Measurements from ENCODE around the gene TALDO1. TPM values are rescaled to one million over a fixed set of nuclear protein-coding genes. Genes with fewer than 3 reads are reported as not detected.
A peak's percentile ranks its signal among the peaks of the same experiment; 100 is the strongest.

The TALDO1 gene
- total RNA-seq, 6 donors from 2014 or later: 163 to 313 (median 217) TPM

DNA sequence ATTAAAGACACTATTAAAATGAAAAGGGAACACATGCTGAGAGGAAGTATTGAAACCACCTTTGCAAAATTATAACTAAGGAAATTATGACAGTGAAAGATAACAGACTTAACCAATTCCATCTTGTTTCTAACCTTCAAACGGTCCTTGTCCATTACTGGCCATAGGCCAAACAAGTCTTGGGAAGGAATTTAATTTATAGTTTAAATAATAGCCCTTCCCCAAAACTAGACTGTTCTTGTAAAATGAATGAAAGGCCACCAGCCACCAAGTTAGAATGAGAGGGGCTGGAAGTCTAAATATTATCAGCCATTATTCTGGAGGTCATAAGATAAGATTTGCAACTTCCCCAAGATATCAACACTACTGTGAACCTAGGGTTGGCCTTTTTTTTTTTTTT is 1.8 kb upstream of the TALDO1 start:
- H3K27ac ChIP-seq: no peak overlapping the region
- H3K27me3 ChIP-seq: no peaks in the 10 kb centered on the region
- no peaks in the 10 kb centered on the region for H3K9me3 ChIP-seq
- DNase-seq (no peak), ATAC-seq (ENCODE audit: low FRiP score in 2 of 2) (no peak)
- no peak for TF ChIP-seq POLR2AphosphoS5 (IDR thresholded peaks at IDR 0.05)
- TF ChIP-seq, protein P1, sequence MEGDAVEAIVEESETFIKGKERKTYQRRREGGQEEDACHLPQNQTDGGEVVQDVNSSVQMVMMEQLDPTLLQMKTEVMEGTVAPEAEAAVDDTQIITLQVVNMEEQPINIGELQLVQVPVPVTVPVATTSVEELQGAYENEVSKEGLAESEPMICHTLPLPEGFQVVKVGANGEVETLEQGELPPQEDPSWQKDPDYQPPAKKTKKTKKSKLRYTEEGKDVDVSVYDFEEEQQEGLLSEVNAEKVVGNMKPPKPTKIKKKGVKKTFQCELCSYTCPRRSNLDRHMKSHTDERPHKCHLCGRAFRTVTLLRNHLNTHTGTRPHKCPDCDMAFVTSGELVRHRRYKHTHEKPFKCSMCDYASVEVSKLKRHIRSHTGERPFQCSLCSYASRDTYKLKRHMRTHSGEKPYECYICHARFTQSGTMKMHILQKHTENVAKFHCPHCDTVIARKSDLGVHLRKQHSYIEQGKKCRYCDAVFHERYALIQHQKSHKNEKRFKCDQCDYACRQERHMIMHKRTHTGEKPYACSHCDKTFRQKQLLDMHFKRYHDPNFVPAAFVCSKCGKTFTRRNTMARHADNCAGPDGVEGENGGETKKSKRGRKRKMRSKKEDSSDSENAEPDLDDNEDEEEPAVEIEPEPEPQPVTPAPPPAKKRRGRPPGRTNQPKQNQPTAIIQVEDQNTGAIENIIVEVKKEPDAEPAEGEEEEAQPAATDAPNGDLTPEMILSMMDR (IDR thresholded peaks at IDR 0.05): no peak
- no peak for TF ChIP-seq POLR2A (IDR thresholded peaks at IDR 0.05)
- TF ChIP-seq EP300 (IDR thresholded peaks at IDR 0.05): no peak
- H3K4me1 ChIP-seq: peaks cover 22 to 38% (median 28%) of the 10 kb centered on the region in 4 donors
- 21 to 45% methylated on average over 1 of the region's 1 CpG for WGBS, 2 donors
- H3K36me3 ChIP-seq: no peaks in the 10 kb centered on the region
- H3K4me3 ChIP-seq: no peak overlapping the region

DNA sequence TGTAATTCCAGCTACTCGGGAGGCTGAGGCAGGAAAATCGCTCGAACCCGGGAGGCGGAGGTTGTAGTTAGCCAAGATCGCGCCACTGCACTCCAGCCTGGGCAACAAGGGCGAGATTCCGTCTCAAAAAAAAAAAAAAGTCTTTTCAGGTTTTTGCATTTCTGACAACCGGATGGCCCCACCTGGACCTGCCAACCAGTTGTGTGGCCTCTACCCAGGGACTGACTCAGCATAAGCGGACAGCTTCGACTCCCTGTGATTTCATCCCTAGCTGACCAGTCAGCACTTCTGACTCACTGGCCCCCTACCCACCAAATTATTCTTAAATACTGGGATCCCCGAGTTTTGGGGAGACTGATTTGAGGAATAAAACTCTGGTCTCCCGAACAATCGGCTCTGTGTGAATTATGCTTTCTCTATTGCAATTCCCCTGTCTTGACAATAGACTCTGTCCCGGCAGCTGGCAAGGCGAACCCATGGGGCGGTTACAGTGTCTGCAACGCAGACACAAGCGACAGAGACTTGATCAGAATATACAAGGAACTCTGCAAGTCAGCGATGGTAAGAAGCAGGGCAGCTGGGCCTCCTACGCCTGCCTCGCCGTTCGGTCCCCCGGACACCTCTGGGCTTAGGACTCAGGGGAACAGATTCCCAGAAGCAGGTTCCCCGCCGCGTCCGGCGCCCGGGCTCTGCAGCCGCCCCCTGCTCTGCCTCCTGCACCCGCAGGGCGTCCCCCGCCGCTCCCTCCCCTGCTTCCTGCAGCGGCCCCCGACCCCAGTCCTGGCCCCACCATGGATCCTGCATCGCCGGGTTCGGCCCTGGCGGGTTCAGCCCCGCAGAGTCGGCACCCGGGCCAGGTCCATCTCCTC is 741 bp upstream of the TALDO1 start:
- DNase-seq (no peak), ATAC-seq (ENCODE audit: low FRiP score in 2 of 2) (peak; percentile 40 to 42)
- peak overlapping the region; percentile 93 to 97 (median 94) for H3K4me3 ChIP-seq
- peaks cover 22 to 43% (median 28%) of the 10 kb centered on the region in 4 donors for H3K4me1 ChIP-seq
- H3K36me3 ChIP-seq: no peaks in the 10 kb centered on the region
- TF ChIP-seq EP300 (IDR thresholded peaks at IDR 0.05) (no peak), POLR2A (IDR thresholded peaks at IDR 0.05) (no peak), POLR2AphosphoS5 (IDR thresholded peaks at IDR 0.05) (no peak)
- TF ChIP-seq, protein P1 (IDR thresholded peaks at IDR 0.05): no peak
- no peaks in the 10 kb centered on the region for H3K9me3 ChIP-seq
- no peaks in the 10 kb centered on the region for H3K27me3 ChIP-seq
- H3K27ac ChIP-seq: peak overlapping the region; percentile 89 to 96 (median 94)
- 31 to 64% methylated on average over 18 to 40 of the region's 46 CpGs for WGBS, 2 donors

DNA sequence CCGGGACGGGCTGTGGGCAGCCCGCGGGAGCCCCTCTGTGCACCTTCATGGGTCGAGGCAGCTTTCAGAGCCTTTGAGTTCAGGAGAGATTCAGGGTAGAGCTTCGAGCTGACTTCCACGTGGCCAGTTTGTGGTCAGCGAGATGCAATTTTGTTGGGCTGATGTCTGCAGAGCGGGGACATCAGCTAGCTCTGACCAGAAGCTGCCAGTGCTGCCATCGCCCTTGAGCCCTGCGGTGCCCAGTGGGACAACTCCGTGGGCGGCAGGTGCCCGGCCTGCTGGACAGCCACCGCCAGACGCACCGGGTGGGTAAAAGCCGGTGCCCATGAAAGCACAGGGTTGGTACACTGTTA is 719 bp downstream of the TALDO1 start:
- peak in 1 of 2 donors; percentile 83 for DNase-seq
- Histone ChIP-seq H3K9me3 (no peaks in the 10 kb centered on the region), H3K36me3 (peaks cover 0 to 11% (median 4%) of the 10 kb centered on the region in 4 donors), H3K4me3 (peak overlapping the region; percentile 93 to 97 (median 94)), H3K27ac (peak overlapping the region; percentile 89 to 96 (median 94)), H3K4me1 (peaks cover 22 to 43% (median 28%) of the 10 kb centered on the region in 4 donors), H3K27me3 (no peaks in the 10 kb centered on the region)
- peak; percentile 28 to 42 for ATAC-seq (ENCODE audit: low FRiP score in 2 of 2)
- TF ChIP-seq POLR2A (IDR thresholded peaks at IDR 0.05) (no peak), EP300 (IDR thresholded peaks at IDR 0.05) (no peak), POLR2AphosphoS5 (IDR thresholded peaks at IDR 0.05) (no peak)
- TF ChIP-seq, protein P1 (IDR thresholded peaks at IDR 0.05): no peak
- 4 to 21% methylated on average over 8 to 17 of the region's 18 CpGs for WGBS, 2 donors

DNA sequence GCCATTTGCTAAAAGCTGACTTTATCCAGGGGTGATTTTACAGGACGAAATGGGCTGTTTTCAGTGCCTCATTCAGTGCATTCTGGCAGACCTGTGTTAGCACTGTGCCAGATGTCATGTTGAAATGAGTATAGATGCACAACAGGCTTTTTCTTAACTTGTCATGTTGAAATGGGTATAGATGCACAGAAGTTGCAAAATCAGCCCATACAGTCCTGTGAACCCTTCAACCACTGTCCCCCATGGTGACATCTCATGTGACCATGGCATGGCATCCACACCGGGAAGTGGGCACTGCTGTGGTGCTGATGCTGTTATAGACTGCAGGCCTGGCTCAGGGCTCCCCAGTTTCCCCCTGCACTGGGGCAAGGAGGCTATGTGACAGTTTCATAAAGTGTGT is 2.5 kb downstream of the TALDO1 start:
- Histone ChIP-seq H3K36me3 (peaks cover 0 to 12% (median 5%) of the 10 kb centered on the region in 4 donors), H3K4me1 (peaks cover 22 to 43% (median 28%) of the 10 kb centered on the region in 4 donors), H3K27me3 (no peaks in the 10 kb centered on the region), H3K27ac (peak overlapping the region in 3 of 4 donors; percentile 89 to 96 (median 96)), H3K9me3 (no peaks in the 10 kb centered on the region), H3K4me3 (no peak overlapping the region)
- 40 to 63% methylated on average over 2 of the region's 2 CpGs for WGBS, 2 donors
- DNase-seq: peak in 1 of 2 donors; percentile 64
- ATAC-seq (ENCODE audit: low FRiP score in 2 of 2): no peak
- TF ChIP-seq, protein P1 (IDR thresholded peaks at IDR 0.05): no peak
- TF ChIP-seq POLR2AphosphoS5 (IDR thresholded peaks at IDR 0.05) (peak in 1 of 2 donors; percentile 41), EP300 (IDR thresholded peaks at IDR 0.05) (peak in 1 of 4 donors; percentile 9)
